WTC11 (cell line): Measurements from ENCODE around the gene ESRP2. TPM values are rescaled to one million over a fixed set of nuclear protein-coding genes. Genes with fewer than 3 reads are reported as not detected.

Experiments used
- ATAC-seq: fragments of 200-7000 bp; cut with Tn5 transposase; 2 replicates; pipeline ENCODE4 v1.10.0; 2021; ENCODE audit warnings: mild to moderate bottlenecking, moderate library complexity
- CTCF ChIA-PET: fragments of 300-600 bp; sonication (Branson Sonifier 250); formaldehyde crosslinking; loops from one replicate; lab custom pipeline; 2021; ENCODE audit warnings: antibody characterized with exemption; lab: Charles Lee
- POLR2A ChIA-PET: fragments of 350-600 bp; sonication (Branson Sonifier 250); formaldehyde crosslinking; loops from one replicate; lab custom pipeline; 2021; ENCODE audit warnings: antibody characterized with exemption; lab: Charles Lee
- DNase-seq: peaks from one replicate; pipeline ENCODE4 v3.0.0; 2021; ENCODE audit warnings: low spot score
- H3K27ac Mint-ChIP-seq: 2 replicates; pipeline ENCODE4 v1.8.0; 2021; ENCODE audit warnings: mixed read lengths
- H3K27me3 Mint-ChIP-seq: 2 replicates; pipeline ENCODE4 v1.8.0; 2021; ENCODE audit warnings: low read depth, mild to moderate bottlenecking, moderate library complexity, mixed read lengths
- H3K36me3 Mint-ChIP-seq: 2 replicates; pipeline ENCODE4 v1.8.0; 2021; ENCODE audit warnings: mixed read lengths
- H3K4me1 Mint-ChIP-seq: 2 replicates; pipeline ENCODE4 v1.8.0; 2022; ENCODE audit warnings: mixed read lengths
- H3K4me3 Mint-ChIP-seq: 2 replicates; pipeline ENCODE4 v1.8.0; 2021; ENCODE audit warnings: mild to moderate bottlenecking, moderate library complexity, mixed read lengths
- H3K9me3 Mint-ChIP-seq: 2 replicates; pipeline ENCODE4 v1.8.0; 2021; ENCODE audit warnings: mixed read lengths
- FOXJ3 ChIP-seq: sonication (generic); formaldehyde crosslinking; IDR thresholded peaks from 2 replicates; pipeline ENCODE4 v1.9.0; 2021; ENCODE audit warnings: missing genetic modification reagents, mild to moderate bottlenecking, borderline replicate concordance
- FOXK1 ChIP-seq: sonication (generic); formaldehyde crosslinking; IDR thresholded peaks from 2 replicates; pipeline ENCODE4 v1.8.0; 2022; ENCODE audit warnings: mild to moderate bottlenecking, moderate library complexity, missing genetic modification reagents
- GABPB1 ChIP-seq: sonication (generic); formaldehyde crosslinking; IDR thresholded peaks from 2 replicates; pipeline ENCODE4 v1.8.1; 2023; ENCODE audit warnings: mild to moderate bottlenecking, missing genetic modification reagents
- HMGA2 ChIP-seq: fragments of 250-450 bp; sonication (Bioruptor Pico); IDR thresholded peaks from 2 replicates; pipeline ENCODE4 v1.4.0; 2021; ENCODE audit warnings: mild to moderate bottlenecking, moderate library complexity
- KAT7 ChIP-seq: sonication (generic); formaldehyde crosslinking; IDR thresholded peaks from 2 replicates; pipeline ENCODE4 v1.8.1; 2023; ENCODE audit warnings: missing genetic modification reagents, mild to moderate bottlenecking, borderline replicate concordance
- SMAD4 ChIP-seq: sonication (generic); formaldehyde crosslinking; IDR thresholded peaks from 2 replicates; pipeline ENCODE4 v1.8.0; 2022; ENCODE audit warnings: mild to moderate bottlenecking, missing genetic modification reagents
- TCF7 ChIP-seq: sonication (generic); formaldehyde crosslinking; IDR thresholded peaks from 2 replicates; pipeline ENCODE4 v1.8.0; 2022; ENCODE audit warnings: mild to moderate bottlenecking, low read depth, missing genetic modification reagents, moderate library complexity
- ZNF396 ChIP-seq: fragments of 250-450 bp; sonication (Bioruptor Pico); IDR thresholded peaks from 2 replicates; pipeline ENCODE4 v1.8.0; 2021; ENCODE audit warnings: mild to moderate bottlenecking, moderate library complexity, borderline replicate concordance
- ZNF671 ChIP-seq: fragments of 250-450 bp; sonication (Bioruptor Pico); IDR thresholded peaks from 2 replicates; pipeline ENCODE4 v1.8.0; 2021; ENCODE audit warnings: mild to moderate bottlenecking
- total RNA-seq: library from RNA; stranded (reverse); gene quantifications from 3 replicates; pipeline ENCODE4 v1.2.3, GENCODE V29; 2021
- TF ChIP-seq, protein P1 (sequence below): sonication (generic); formaldehyde crosslinking; IDR thresholded peaks from 2 replicates; pipeline ENCODE4 v1.8.0; 2022; ENCODE audit warnings: missing genetic modification reagents
- TF ChIP-seq, protein P2 (sequence below): sonication (generic); formaldehyde crosslinking; IDR thresholded peaks from 2 replicates; pipeline ENCODE4 v1.8.0; 2022; ENCODE audit warnings: mild to moderate bottlenecking, missing genetic modification reagents
- TF ChIP-seq, protein P3 (sequence below): sonication (generic); formaldehyde crosslinking; IDR thresholded peaks from 2 replicates; pipeline ENCODE4 v1.8.1; 2022; ENCODE audit warnings: low read depth, missing genetic modification reagents, borderline replicate concordance
- TF ChIP-seq, protein P4 (sequence below): fragments of 250-450 bp; sonication (Bioruptor Pico); IDR thresholded peaks from 2 replicates; pipeline ENCODE4 v1.9.0; 2021; ENCODE audit warnings: mild to moderate bottlenecking
- TF ChIP-seq, protein P5 (sequence below): sonication (generic); formaldehyde crosslinking; IDR thresholded peaks from 2 replicates; pipeline ENCODE4 v1.8.1; 2023; ENCODE audit warnings: mild to moderate bottlenecking, missing genetic modification reagents, moderate library complexity
- TF ChIP-seq, protein P6 (sequence below): fragments of 250-450 bp; sonication (Bioruptor Pico); IDR thresholded peaks from 2 replicates; pipeline ENCODE4 v1.9.0; 2021; ENCODE audit warnings: moderate library complexity, mild to moderate bottlenecking, inconsistent platforms, borderline replicate concordance

The ESRP2 gene
- total RNA-seq, 1 experiment from 2014 or later = 55.0 TPM

DNA sequence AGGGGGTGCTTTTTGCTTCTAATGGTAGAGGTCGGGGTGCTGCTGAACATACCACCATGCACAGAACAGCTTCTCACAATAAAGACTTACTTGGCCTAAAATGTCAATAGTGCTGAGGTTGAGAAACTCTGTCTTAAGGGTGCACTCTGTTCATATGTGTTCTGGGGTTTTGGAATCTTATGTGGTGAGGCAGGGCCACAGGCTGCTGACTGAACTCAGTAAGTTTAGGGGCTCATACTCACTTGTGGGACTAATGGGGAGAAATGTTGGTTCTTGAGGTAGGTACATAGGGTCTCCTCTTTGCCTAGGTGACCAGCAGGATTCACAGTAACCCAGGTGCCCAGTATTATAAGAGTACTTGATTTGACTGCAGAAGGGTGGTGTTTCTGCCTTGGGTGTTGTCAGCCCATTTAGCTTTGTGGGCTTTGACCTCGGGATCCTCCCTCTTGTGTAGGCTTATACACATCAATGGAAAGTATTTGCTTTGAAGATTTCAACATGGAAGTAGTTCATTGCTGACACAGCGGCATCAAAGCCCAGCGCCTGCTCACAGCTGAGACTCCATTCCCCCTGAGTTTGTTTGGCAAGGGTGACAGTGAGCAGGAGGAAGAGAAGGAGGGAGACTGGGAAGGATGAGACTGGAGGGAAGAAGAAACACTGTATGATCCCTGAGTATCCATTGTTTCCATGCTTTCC is 45.6 kb upstream of the ESRP2 start:
- POLR2A ChIA-PET = no interaction called here
- H3K36me3 Mint-ChIP-seq = peaks cover 13% of the 10 kb centered on the region
- H3K4me3 Mint-ChIP-seq = no peak overlapping the region
- DNase-seq = no peak
- H3K4me1 Mint-ChIP-seq = no peaks in the 10 kb centered on the region
- H3K9me3 Mint-ChIP-seq = no peaks in the 10 kb centered on the region
- peak; percentile 70 for TF ChIP-seq GABPB1 (CRISPR knock-in tag)
- TF ChIP-seq, protein P1, sequence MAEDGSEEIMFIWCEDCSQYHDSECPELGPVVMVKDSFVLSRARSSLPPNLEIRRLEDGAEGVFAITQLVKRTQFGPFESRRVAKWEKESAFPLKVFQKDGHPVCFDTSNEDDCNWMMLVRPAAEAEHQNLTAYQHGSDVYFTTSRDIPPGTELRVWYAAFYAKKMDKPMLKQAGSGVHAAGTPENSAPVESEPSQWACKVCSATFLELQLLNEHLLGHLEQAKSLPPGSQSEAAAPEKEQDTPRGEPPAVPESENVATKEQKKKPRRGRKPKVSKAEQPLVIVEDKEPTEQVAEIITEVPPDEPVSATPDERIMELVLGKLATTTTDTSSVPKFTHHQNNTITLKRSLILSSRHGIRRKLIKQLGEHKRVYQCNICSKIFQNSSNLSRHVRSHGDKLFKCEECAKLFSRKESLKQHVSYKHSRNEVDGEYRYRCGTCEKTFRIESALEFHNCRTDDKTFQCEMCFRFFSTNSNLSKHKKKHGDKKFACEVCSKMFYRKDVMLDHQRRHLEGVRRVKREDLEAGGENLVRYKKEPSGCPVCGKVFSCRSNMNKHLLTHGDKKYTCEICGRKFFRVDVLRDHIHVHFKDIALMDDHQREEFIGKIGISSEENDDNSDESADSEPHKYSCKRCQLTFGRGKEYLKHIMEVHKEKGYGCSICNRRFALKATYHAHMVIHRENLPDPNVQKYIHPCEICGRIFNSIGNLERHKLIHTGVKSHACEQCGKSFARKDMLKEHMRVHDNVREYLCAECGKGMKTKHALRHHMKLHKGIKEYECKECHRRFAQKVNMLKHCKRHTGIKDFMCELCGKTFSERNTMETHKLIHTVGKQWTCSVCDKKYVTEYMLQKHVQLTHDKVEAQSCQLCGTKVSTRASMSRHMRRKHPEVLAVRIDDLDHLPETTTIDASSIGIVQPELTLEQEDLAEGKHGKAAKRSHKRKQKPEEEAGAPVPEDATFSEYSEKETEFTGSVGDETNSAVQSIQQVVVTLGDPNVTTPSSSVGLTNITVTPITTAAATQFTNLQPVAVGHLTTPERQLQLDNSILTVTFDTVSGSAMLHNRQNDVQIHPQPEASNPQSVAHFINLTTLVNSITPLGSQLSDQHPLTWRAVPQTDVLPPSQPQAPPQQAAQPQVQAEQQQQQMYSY = no peak
- TF ChIP-seq, all 79 proteins: peak for 1
- no peak overlapping the region for H3K27ac Mint-ChIP-seq
- no peak for ATAC-seq
- CTCF ChIA-PET = no interaction called here
- H3K27me3 Mint-ChIP-seq = no peaks in the 10 kb centered on the region

DNA sequence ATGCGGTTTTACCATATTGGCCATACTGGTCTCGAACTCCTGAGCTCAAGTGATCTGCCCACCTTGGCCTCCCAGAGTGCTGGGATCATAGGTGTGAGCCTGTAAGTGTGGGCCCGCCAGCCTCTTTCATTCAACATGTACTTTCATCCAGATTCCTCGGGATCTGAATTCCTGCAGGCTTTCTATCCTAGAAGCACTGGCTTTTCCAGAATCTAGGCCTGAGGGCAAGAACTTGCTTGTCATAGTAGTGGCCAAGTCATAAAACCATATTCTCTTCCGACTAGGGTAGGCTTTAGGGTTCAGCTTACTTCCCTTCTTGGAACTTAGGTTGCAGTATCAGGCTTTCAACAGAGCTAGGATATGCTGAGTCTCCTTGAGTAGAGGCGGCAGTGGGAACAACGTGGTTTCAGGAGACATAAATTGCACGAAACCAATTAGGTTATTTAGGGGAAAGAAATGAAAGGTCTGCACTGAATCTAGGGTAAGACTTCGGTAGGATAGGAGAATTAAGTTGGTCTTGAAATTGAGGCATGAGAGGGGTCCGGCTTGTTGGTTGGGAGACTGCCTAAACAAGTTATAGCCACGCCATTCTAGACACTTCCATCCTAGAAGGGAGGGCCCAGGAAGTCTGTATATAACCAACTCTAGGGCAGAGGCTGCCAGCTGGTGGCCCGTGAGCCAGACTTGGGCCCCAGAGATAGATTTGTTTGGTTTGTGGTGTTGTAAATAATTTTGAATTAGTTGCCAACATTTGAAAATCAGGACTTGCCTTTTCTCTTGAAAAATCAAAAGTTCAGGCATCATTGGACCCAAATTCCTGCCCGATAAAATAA is 44.0 kb upstream of the ESRP2 start:
- Mint-ChIP-seq H3K9me3 (no peaks in the 10 kb centered on the region), H3K27ac (no peak overlapping the region), H3K36me3 (peaks cover 13% of the 10 kb centered on the region), H3K4me1 (peaks cover 3% of the 10 kb centered on the region; the same call in 1 of the 2 replicates), H3K27me3 (no peaks in the 10 kb centered on the region), H3K4me3 (no peak overlapping the region)
- ATAC-seq (no peak), DNase-seq (no peak)
- POLR2A ChIA-PET = interaction anchor here (0.6 kb wide), 1 partner anchor 30 kb away, joined by 10 read pairs; no protein-coding TSS in a partner anchor
- TF ChIP-seq, protein P2, sequence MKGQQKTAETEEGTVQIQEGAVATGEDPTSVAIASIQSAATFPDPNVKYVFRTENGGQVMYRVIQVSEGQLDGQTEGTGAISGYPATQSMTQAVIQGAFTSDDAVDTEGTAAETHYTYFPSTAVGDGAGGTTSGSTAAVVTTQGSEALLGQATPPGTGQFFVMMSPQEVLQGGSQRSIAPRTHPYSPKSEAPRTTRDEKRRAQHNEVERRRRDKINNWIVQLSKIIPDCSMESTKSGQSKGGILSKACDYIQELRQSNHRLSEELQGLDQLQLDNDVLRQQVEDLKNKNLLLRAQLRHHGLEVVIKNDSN (CRISPR knock-in tag) = no peak
- TF ChIP-seq, protein P3, sequence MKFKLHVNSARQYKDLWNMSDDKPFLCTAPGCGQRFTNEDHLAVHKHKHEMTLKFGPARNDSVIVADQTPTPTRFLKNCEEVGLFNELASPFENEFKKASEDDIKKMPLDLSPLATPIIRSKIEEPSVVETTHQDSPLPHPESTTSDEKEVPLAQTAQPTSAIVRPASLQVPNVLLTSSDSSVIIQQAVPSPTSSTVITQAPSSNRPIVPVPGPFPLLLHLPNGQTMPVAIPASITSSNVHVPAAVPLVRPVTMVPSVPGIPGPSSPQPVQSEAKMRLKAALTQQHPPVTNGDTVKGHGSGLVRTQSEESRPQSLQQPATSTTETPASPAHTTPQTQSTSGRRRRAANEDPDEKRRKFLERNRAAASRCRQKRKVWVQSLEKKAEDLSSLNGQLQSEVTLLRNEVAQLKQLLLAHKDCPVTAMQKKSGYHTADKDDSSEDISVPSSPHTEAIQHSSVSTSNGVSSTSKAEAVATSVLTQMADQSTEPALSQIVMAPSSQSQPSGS = no peak
- TF ChIP-seq ZNF396 (no peak), SMAD4 (no peak)
- CTCF ChIA-PET = interaction anchor here (1.2 to 2.8 kb wide), 3 partner anchors 11 to 18 kb away, joined by 3 to 11 read pairs (median 7); partner anchors contain the start of gene SLC7A6

DNA sequence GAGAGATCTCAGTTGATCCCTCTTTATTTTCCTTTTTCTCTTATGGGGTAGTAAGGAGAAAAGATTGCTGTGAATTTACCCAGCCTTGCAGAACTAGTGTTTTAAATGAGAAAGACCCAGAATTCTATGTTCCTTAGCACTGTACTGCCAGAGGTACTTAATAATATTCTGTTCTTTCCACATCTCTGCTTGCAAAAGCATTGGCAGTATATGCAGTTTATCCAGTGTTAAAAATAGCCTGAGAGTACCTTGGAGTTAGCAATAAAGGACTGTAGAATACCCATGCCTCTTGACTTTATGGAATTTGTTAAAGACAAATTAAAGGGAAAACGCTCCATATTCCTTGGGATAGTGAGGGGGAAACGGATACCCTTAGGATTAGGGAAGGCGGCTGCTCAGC is 40.3 kb upstream of the ESRP2 start:
- ATAC-seq (no peak), DNase-seq (no peak)
- POLR2A ChIA-PET = no interaction called here
- Mint-ChIP-seq H3K4me3 (no peak overlapping the region), H3K27me3 (no peaks in the 10 kb centered on the region), H3K9me3 (no peaks in the 10 kb centered on the region), H3K27ac (peak overlapping the region; percentile 91), H3K36me3 (peaks cover 22% of the 10 kb centered on the region), H3K4me1 (peaks cover 3% of the 10 kb centered on the region; the same call in 1 of the 2 replicates)
- CTCF ChIA-PET = interaction anchor here (1.8 to 2.4 kb wide), 2 partner anchors 12 to 14 kb away, joined by 7 to 8 read pairs; partner anchors contain the start of gene SLC7A6
- TF ChIP-seq TCF7 (CRISPR knock-in tag) = no peak
- TF ChIP-seq FOXJ3 (CRISPR knock-in tag) = no peak
- no peak for TF ChIP-seq FOXK1 (CRISPR knock-in tag)
- TF ChIP-seq ZNF671 (CRISPR knock-in tag) = no peak
- TF ChIP-seq, protein P4, sequence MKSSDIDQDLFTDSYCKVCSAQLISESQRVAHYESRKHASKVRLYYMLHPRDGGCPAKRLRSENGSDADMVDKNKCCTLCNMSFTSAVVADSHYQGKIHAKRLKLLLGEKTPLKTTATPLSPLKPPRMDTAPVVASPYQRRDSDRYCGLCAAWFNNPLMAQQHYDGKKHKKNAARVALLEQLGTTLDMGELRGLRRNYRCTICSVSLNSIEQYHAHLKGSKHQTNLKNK (CRISPR knock-in tag) = no peak
- TF ChIP-seq, protein P5, sequence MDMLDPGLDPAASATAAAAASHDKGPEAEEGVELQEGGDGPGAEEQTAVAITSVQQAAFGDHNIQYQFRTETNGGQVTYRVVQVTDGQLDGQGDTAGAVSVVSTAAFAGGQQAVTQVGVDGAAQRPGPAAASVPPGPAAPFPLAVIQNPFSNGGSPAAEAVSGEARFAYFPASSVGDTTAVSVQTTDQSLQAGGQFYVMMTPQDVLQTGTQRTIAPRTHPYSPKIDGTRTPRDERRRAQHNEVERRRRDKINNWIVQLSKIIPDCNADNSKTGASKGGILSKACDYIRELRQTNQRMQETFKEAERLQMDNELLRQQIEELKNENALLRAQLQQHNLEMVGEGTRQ (CRISPR knock-in tag) = no peak
- TF ChIP-seq, protein P6, sequence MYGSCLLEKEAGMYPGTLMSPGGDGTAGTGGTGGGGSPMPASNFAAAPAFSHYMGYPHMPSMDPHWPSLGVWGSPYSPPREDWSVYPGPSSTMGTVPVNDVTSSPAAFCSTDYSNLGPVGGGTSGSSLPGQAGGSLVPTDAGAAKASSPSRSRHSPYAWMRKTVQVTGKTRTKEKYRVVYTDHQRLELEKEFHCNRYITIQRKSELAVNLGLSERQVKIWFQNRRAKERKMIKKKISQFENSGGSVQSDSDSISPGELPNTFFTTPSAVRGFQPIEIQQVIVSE (CRISPR knock-in tag) = no peak
- TF ChIP-seq HMGA2 (CRISPR knock-in tag) = no peak
- TF ChIP-seq KAT7 (CRISPR knock-in tag) = no peak
